A172 (cell line): ENCODE measurements around the gene RTTN. TPM values are rescaled to one million over a fixed set of nuclear protein-coding genes. Genes with fewer than 3 reads are reported as not detected.
"Not testable (repeated sequence)": the region's sequence is repeated elsewhere in the genome, so short reads cannot be mapped to it uniquely, and the experiment has no call there.

ENCODE experiments used
- DNase-seq: peaks from one replicate; pipeline ENCODE4 v3.0.0-alpha.2; 2015; ENCODE audit warnings: low spot score
- total RNA-seq: library from RNA; depleted of rRNA; stranded (reverse); fragments of >200 nt; shearing (Covaris generic); gene quantifications from 2 replicates; pipeline ENCODE4 v1.2.3, GENCODE V29; 2014

The RTTN gene
- total RNA-seq, 1 experiment from 2014 or later = 15.6 TPM

- no peak for DNase-seq
Observed at GRCh38 chr18:70149616-70150301, 55.7 kb downstream of the RTTN start.

- DNase-seq = no peak
Observed at GRCh38 chr18:70149156-70149555, 56.3 kb downstream of the RTTN start.

GRCh38 chr18:70148039-70148938 lies 57.2 kb downstream of the RTTN start:
- DNase-seq = no peak

- no peak for DNase-seq
Observed at GRCh38 chr18:70146174-70146573, 59.3 kb downstream of the RTTN start.

GRCh38 chr18:70142001-70142400 lies 63.5 kb downstream of the RTTN start:
- DNase-seq = no peak

- no peak for DNase-seq
Observed at GRCh38 chr18:70139138-70139537, 66.3 kb downstream of the RTTN start.

- DNase-seq = no peak
Observed at GRCh38 chr18:70135604-70136003, 69.9 kb downstream of the RTTN start.

- peak; percentile 74 for DNase-seq
Observed at GRCh38 chr18:70132999-70133398, 72.5 kb downstream of the RTTN start.

- DNase-seq = no peak
Observed at GRCh38 chr18:70128271-70128670, 77.2 kb downstream of the RTTN start.

- no peak for DNase-seq
Observed at GRCh38 chr18:70127359-70127758, 78.1 kb downstream of the RTTN start.

- DNase-seq = no peak
Observed at GRCh38 chr18:70126832-70127231, 78.7 kb downstream of the RTTN start.

GRCh38 chr18:70124139-70124538 lies 81.3 kb downstream of the RTTN start:
- no peak for DNase-seq

GRCh38 chr18:70121842-70122241 lies 83.6 kb downstream of the RTTN start:
- DNase-seq = no peak

GRCh38 chr18:70116949-70117348 lies 88.5 kb downstream of the RTTN start:
- no peak for DNase-seq

- DNase-seq = no peak
Observed at GRCh38 chr18:70113511-70113910, 92.0 kb downstream of the RTTN start.

- DNase-seq = no peak
Observed at GRCh38 chr18:70110678-70111077, 94.8 kb downstream of the RTTN start.

- no peak for DNase-seq
Observed at GRCh38 chr18:70107091-70107490, 98.4 kb downstream of the RTTN start.

GRCh38 chr18:70102854-70103253 lies 102.6 kb downstream of the RTTN start:
- DNase-seq = not testable (repeated sequence)

GRCh38 chr18:70089858-70090257 lies 115.6 kb downstream of the RTTN start:
- DNase-seq = no peak

GRCh38 chr18:70086085-70086484 lies 119.4 kb downstream of the RTTN start:
- DNase-seq = no peak

GRCh38 chr18:70085641-70086040 lies 119.8 kb downstream of the RTTN start:
- DNase-seq = no peak

GRCh38 chr18:70082430-70082829 lies 123.1 kb downstream of the RTTN start:
- DNase-seq = no peak

- DNase-seq = no peak
Observed at GRCh38 chr18:70078106-70078505, 127.4 kb downstream of the RTTN start.
